Neuronal stem cell (in vitro differentiated cells): ENCODE data around the gene GSTCD.

Experiments used
- DNase-seq: peaks from one replicate; pipeline ENCODE4 v3.0.0-alpha.2; 2013; ENCODE audit warnings: low spot score
- H2AFZ ChIP-seq: one replicate; pipeline ENCODE4 v1.6.1; 2013; ENCODE audit warnings: mild to moderate bottlenecking, low read length, inconsistent platforms
- H2AK5ac ChIP-seq: 2 replicates; pipeline ENCODE4 v1.6.1; 2013; ENCODE audit warnings: low read depth, mild to moderate bottlenecking, inconsistent platforms, low read length, moderate library complexity, mixed read lengths
- H2BK120ac ChIP-seq: 2 replicates; pipeline ENCODE4 v1.6.1; 2013; ENCODE audit warnings: low read depth, mild to moderate bottlenecking, inconsistent platforms, low read length, moderate library complexity, mixed read lengths
- H2BK12ac ChIP-seq: one replicate; pipeline ENCODE4 v1.6.1; 2013; ENCODE audit warnings: low read length, inconsistent platforms
- H2BK15ac ChIP-seq: 2 replicates; pipeline ENCODE4 v1.6.1; 2013; ENCODE audit warnings: mild to moderate bottlenecking, low read length, inconsistent platforms, mixed read lengths
- H2BK5ac ChIP-seq: one replicate; pipeline ENCODE4 v1.6.1; 2013; ENCODE audit warnings: inconsistent platforms, mild to moderate bottlenecking, low read length, moderate library complexity
- H3K14ac ChIP-seq: one replicate; pipeline ENCODE4 v1.6.1; 2013; ENCODE audit warnings: low read length, inconsistent platforms
- H3K18ac ChIP-seq: 2 replicates; pipeline ENCODE4 v1.6.1; 2013; ENCODE audit warnings: low read length, inconsistent platforms
- H3K23ac ChIP-seq: 2 replicates; pipeline ENCODE4 v1.6.1; 2013; ENCODE audit warnings: low read depth, mild to moderate bottlenecking, mixed read lengths, low read length, inconsistent platforms; ENCODE audit not compliant: poor library complexity
- H3K27ac ChIP-seq: replicated peaks from 3 replicates; pipeline ENCODE4 v1.5.1; 2013; ENCODE audit warnings: low read length, inconsistent platforms
- H3K27me3 ChIP-seq, 3 experiments: 2 replicates each; pipeline ENCODE4 v1.6.1; 2013; ENCODE audit warnings: low read length in 3 of 3, mild to moderate bottlenecking in 2 of 3, inconsistent platforms in 1 of 3, low read depth in 1 of 3, mixed read lengths in 1 of 3, moderate library complexity in 1 of 3; ENCODE audit not compliant: control insufficient read depth in 3 of 3, insufficient read depth in 3 of 3
- H3K36me3 ChIP-seq, 2 donors: replicated peaks in 1 of 2; 2 replicates each; pipeline ENCODE4 v1.6.1; 2013; ENCODE audit warnings: low read length in 2 of 2; ENCODE audit not compliant: control insufficient read depth in 2 of 2, insufficient read depth in 2 of 2
- H3K4ac ChIP-seq: 2 replicates; pipeline ENCODE4 v1.6.1; 2013; ENCODE audit warnings: inconsistent platforms, mild to moderate bottlenecking, low read length, moderate library complexity
- H3K4me1 ChIP-seq, 2 donors: 1 replicate in 1 of 2; 2 replicates in 1 of 2; pipeline ENCODE4 v1.6.1; 2013; ENCODE audit warnings: low read length in 2 of 2, low read depth in 1 of 2; ENCODE audit not compliant: control insufficient read depth in 2 of 2, insufficient read depth in 1 of 2
- H3K4me2 ChIP-seq: one replicate; pipeline ENCODE4 v1.6.1; 2013; ENCODE audit warnings: mild to moderate bottlenecking, low read length, inconsistent platforms; ENCODE audit not compliant: insufficient read depth, poor library complexity, severe bottlenecking
- H3K4me3 ChIP-seq, 2 donors: 2 replicates each; pipeline ENCODE4 v1.5.1; 2013; ENCODE audit warnings: low read length in 2 of 2, mild to moderate bottlenecking in 2 of 2, inconsistent platforms in 1 of 2, moderate library complexity in 1 of 2
- H3K79me1 ChIP-seq: one replicate; pipeline ENCODE4 v1.6.1; 2013; ENCODE audit warnings: low read depth, mild to moderate bottlenecking, inconsistent platforms, low read length, moderate library complexity
- H3K9ac ChIP-seq: one replicate; pipeline ENCODE4 v1.6.1; 2013; ENCODE audit warnings: mild to moderate bottlenecking, low read depth, low read length, inconsistent platforms; ENCODE audit not compliant: poor library complexity
- H3K9me3 ChIP-seq, 2 donors: replicated peaks in 1 of 2; 2 replicates each; pipeline versions ENCODE3 to v1.6.1; 2013; ENCODE audit warnings: low read length in 2 of 2, mild to moderate bottlenecking in 2 of 2, inconsistent platforms in 1 of 2, low read depth in 1 of 2, mixed read lengths in 1 of 2, moderate library complexity in 1 of 2; ENCODE audit not compliant: control insufficient read depth in 2 of 2, insufficient read depth in 1 of 2
- H4K8ac ChIP-seq: one replicate; pipeline ENCODE4 v1.6.1; 2013; ENCODE audit warnings: low read depth, mild to moderate bottlenecking, inconsistent platforms, low read length, moderate library complexity
- H4K91ac ChIP-seq: one replicate; pipeline ENCODE4 v1.6.1; 2013; ENCODE audit warnings: low read length, low read depth, mild to moderate bottlenecking, inconsistent platforms; ENCODE audit not compliant: poor library complexity
- WGBS, 2 donors: extraction: QIAGEN DNeasy Blood & Tissue Kit; methylation state at CpG; one replicate each; pipeline ENCODE4 v1.1.7; 2013; ENCODE audit warnings: missing lambda C conversion rate in 2 of 2, mixed read lengths in 1 of 2; ENCODE audit not compliant: insufficient read length in 2 of 2, insufficient replicate concordance in 1 of 2; ENCODE audit errors: extremely low coverage in 2 of 2; 5-methylcytosine and 5-hydroxymethylcytosine counted together

Gene GSTCD

GRCh38 chr4:105815701-105816100, 107.1 kb downstream of the GSTCD start:
- H3K9ac ChIP-seq: no peak overlapping the region
- H3K79me1 ChIP-seq: no peaks in the 10 kb centered on the region

GRCh38 chr4:105822061-105822460, 113.5 kb downstream of the GSTCD start:
- Histone ChIP-seq H2BK5ac (no peak overlapping the region), H2BK120ac (no peak overlapping the region), H3K9me3 (no peaks in the 10 kb centered on the region)

More at GRCh38 chr4:105815701-105816100, 107.1 kb downstream of the GSTCD start:
- Histone ChIP-seq H2BK15ac (no peak overlapping the region), H3K36me3 (peaks cover 0 to 2% of the 10 kb centered on the region in 2 donors), H3K14ac (no peak overlapping the region), H3K4me3 (no peak overlapping the region), H2BK5ac (no peak overlapping the region), H3K27me3 (no peaks in the 10 kb centered on the region), H3K4me2 (no peak overlapping the region), H3K9me3 (no peaks in the 10 kb centered on the region), H3K4ac (no peak overlapping the region), H3K27ac (no peak overlapping the region), H3K23ac (no peak overlapping the region), H2BK120ac (no peak overlapping the region), H2BK12ac (no peak overlapping the region), H2AFZ (no peak overlapping the region), H4K91ac (no peak overlapping the region), H3K18ac (no peak overlapping the region), H2AK5ac (no peak overlapping the region), H3K4me1 (no peaks in the 10 kb centered on the region), H4K8ac (no peak overlapping the region)
- WGBS, 2 donors: no CpG with 5 or more reads among the region's 1 CpG
- DNase-seq: no peak

GRCh38 chr4:105828074-105828473, 119.5 kb downstream of the GSTCD start:
- Histone ChIP-seq H3K18ac (no peak overlapping the region), H3K4me3 (no peak overlapping the region), H3K4me2 (no peak overlapping the region), H3K27ac (no peak overlapping the region), H3K36me3 (peaks cover under 1 to 11% of the 10 kb centered on the region in 2 donors), H4K91ac (no peak overlapping the region), H3K14ac (no peak overlapping the region), H3K79me1 (no peaks in the 10 kb centered on the region), H3K23ac (no peak overlapping the region), H2BK120ac (no peak overlapping the region), H2BK12ac (no peak overlapping the region), H3K9ac (no peak overlapping the region), H2BK5ac (no peak overlapping the region), H3K9me3 (no peaks in the 10 kb centered on the region), H2AFZ (no peak overlapping the region), H2AK5ac (no peak overlapping the region), H2BK15ac (no peak overlapping the region), H4K8ac (no peak overlapping the region), H3K4ac (no peak overlapping the region), H3K27me3 (no peaks in the 10 kb centered on the region), H3K4me1 (peaks cover 2 to 4% of the 10 kb centered on the region in 2 donors)
- WGBS, 2 donors: no CpG with 5 or more reads among the region's 2 CpGs
- no peak for DNase-seq

More at GRCh38 chr4:105822061-105822460, 113.5 kb downstream of the GSTCD start:
- H3K18ac ChIP-seq: no peak overlapping the region
- peaks cover 1 to 10% of the 10 kb centered on the region in 2 donors for H3K36me3 ChIP-seq
- no peaks in the 10 kb centered on the region for H3K4me1 ChIP-seq
- H3K27me3 ChIP-seq: no peaks in the 10 kb centered on the region
- H4K91ac ChIP-seq: no peak overlapping the region
- no peak overlapping the region for H3K9ac ChIP-seq
- no peak overlapping the region for H4K8ac ChIP-seq
- no peak overlapping the region for H2AFZ ChIP-seq
- no peak overlapping the region for H3K14ac ChIP-seq
- no peak overlapping the region for H3K4me3 ChIP-seq
- H2AK5ac ChIP-seq: no peak overlapping the region
- no peak overlapping the region for H3K4me2 ChIP-seq
- H3K4ac ChIP-seq: no peak overlapping the region
- no peak overlapping the region for H3K23ac ChIP-seq
- no peak overlapping the region for H2BK15ac ChIP-seq
- no peak overlapping the region for H3K27ac ChIP-seq
- H3K79me1 ChIP-seq: no peaks in the 10 kb centered on the region
- H2BK12ac ChIP-seq: no peak overlapping the region
- no peak for DNase-seq

- Histone ChIP-seq H3K18ac (no peak overlapping the region), H3K4ac (no peak overlapping the region), H3K23ac (no peak overlapping the region), H4K91ac (no peak overlapping the region), H2BK5ac (no peak overlapping the region), H3K14ac (no peak overlapping the region), H3K27me3 (no peaks in the 10 kb centered on the region), H2BK12ac (no peak overlapping the region), H3K9ac (no peak overlapping the region), H3K4me3 (no peak overlapping the region), H2AFZ (no peak overlapping the region), H2BK15ac (no peak overlapping the region), H2AK5ac (no peak overlapping the region), H3K79me1 (peaks cover 4% of the 10 kb centered on the region), H3K4me1 (peaks cover 2 to 4% of the 10 kb centered on the region in 2 donors), H3K36me3 (peaks cover 3 to 14% of the 10 kb centered on the region in 2 donors), H4K8ac (no peak overlapping the region), H2BK120ac (no peak overlapping the region), H3K4me2 (no peak overlapping the region), H3K27ac (no peak overlapping the region), H3K9me3 (no peaks in the 10 kb centered on the region)
- DNase-seq: no peak
- no CpG with 5 or more reads among the region's 2 CpGs for WGBS, 2 donors
These were observed 122.6 kb downstream of the GSTCD start for GRCh38 chr4:105831189-105831588.
